Psoas muscle (tissue), 8 donors: ENCODE data around the gene TRAPPC12. TPM values are rescaled to one million over a fixed set of nuclear protein-coding genes. Genes with fewer than 3 reads are reported as not detected.

Experiments
- ATAC-seq, 4 donors: fragments of 200-7000 bp; cut with Tn5 transposase; one replicate each; pipeline ENCODE4 v1.9.1; 2020; ENCODE audit warnings: moderate library complexity in 3 of 4, mild to moderate bottlenecking in 2 of 4
- DNase-seq, 2 donors: peaks; one replicate each; pipeline ENCODE4 v3.0.0-alpha.2; 2020
- H3K27ac ChIP-seq: fragments of 200-600 bp; one replicate; pipeline ENCODE4 v1.8.0; 2022
- H3K27me3 ChIP-seq, 3 donors: fragments of 200-600 bp in 1 of 3; one replicate each; pipeline versions ENCODE4 v1.6.1 to v1.8.0; 2013 to 2022; ENCODE audit warnings: low read length in 2 of 3, mild to moderate bottlenecking in 2 of 3, moderate library complexity in 1 of 3; ENCODE audit not compliant: insufficient read depth in 3 of 3
- H3K36me3 ChIP-seq, 2 donors: fragments of 200-600 bp in 1 of 2; one replicate each; pipeline versions ENCODE4 v1.6.1 to v1.8.0; 2013 to 2022; ENCODE audit warnings: low read depth in 1 of 2, mild to moderate bottlenecking in 1 of 2, moderate library complexity in 1 of 2; ENCODE audit not compliant: insufficient read depth in 1 of 2
- H3K4me1 ChIP-seq: fragments of 200-600 bp; one replicate; pipeline ENCODE4 v1.8.0; 2022
- H3K4me3 ChIP-seq: fragments of 200-600 bp; one replicate; pipeline ENCODE4 v1.8.0; 2022; ENCODE audit warnings: mild to moderate bottlenecking
- H3K9me3 ChIP-seq: fragments of 200-600 bp; one replicate; pipeline ENCODE4 v1.8.0; 2022
- CTCF ChIP-seq: fragments of 200-600 bp; IDR thresholded peaks from one replicate; pipeline ENCODE4 v1.8.0; 2022; ENCODE audit warnings: antibody characterized with exemption
- WGBS, 3 donors: extraction: QIAGEN DNeasy Blood & Tissue Kit; methylation state at CpG; one replicate each; pipeline versions ENCODE4 v1.1.6 to v1.1.7; 2013; 5-methylcytosine and 5-hydroxymethylcytosine counted together
- intact Hi-C, 2 donors: fragments of 100-400 bp; cut with DNase I; formaldehyde crosslinking; loops; one replicate each; pipeline versions ENCODE4 v1.11.0 to v1.14.2; 2022
- polyA plus RNA-seq, 3 donors: library from polyadenylated mRNA; stranded (reverse); fragments of 200-250 nt; gene quantifications; one replicate each; pipeline ENCODE4 v1.2.3, GENCODE V29; 2013
- total RNA-seq, 4 donors: library from RNA; stranded (reverse); fragmentation: NEBNext Ultra II Directional in 2 of 4; extraction: Animal tissue kit (Norgen Biotek cat#: 25700) in 2 of 4; gene quantifications; one replicate each; pipeline versions ENCODE4 v1.2.1 to v1.2.4, GENCODE V29; 2021 to 2023
- donor health status: healthy with polysubstance abuse.
- donor health status: DM: no; HTN: no; CAD: no; lungs with moderate emphysema.
- donor health status: Bipolar disorder and iron deficiency.
- donor health status: healthy.
- donor health status: DM: yes; HTN: yes; CAD: no.
- donor health status: DM: no; HTN: no; CAD: no.
- donor health status: DM: no; HTN: no; CAD: no.
- donor health status: DM: yes; HTN: yes; CAD: no.

The TRAPPC12 gene
- total and polyA plus RNA-seq, 7 donors: 28.7 to 90.3 (median 56.7) TPM

GRCh38 chr2:3430740-3431490 lies 51.4 kb downstream of the TRAPPC12 start:
- peaks cover 2 to 75% of the 10 kb centered on the region in 2 donors for H3K36me3 ChIP-seq
- DNase-seq: no peak
- no peaks in the 10 kb centered on the region for H3K9me3 ChIP-seq
- intact Hi-C loops: no loop called here
- no peaks in the 10 kb centered on the region for H3K4me1 ChIP-seq
- 86 to 89% (median 87%) methylated on average over 20 of the region's 20 CpGs for WGBS, 3 donors
- H3K27me3 ChIP-seq: no peaks in the 10 kb centered on the region
- H3K4me3 ChIP-seq: no peak overlapping the region
- H3K27ac ChIP-seq: no peak overlapping the region
- ATAC-seq: peak in 1 of 4 donors; percentile 19
- no peak for TF ChIP-seq CTCF

DNA sequence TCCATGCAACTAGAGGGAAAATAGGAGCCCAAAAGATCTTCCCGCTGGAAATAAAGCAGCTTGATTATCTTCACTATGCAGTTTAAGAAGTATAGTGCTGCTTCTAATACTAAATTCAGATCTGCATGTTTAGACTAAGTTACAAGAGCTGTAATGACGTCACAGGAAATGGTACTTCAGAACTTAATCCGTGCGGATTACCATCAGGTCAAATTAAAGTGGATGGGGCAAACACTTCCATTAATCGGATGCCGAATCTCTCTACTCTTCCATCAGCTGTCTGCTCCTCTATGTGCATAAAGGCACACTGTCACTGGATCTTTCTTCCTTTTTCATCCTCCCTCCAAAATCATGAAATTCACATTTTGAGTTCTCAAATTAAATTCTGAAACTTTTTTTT lies 52.6 kb downstream of the TRAPPC12 start:
- DNase-seq: no peak
- no peak for ATAC-seq
- TF ChIP-seq CTCF: no peak
- 82 to 89% (median 84%) methylated on average over 6 of the region's 6 CpGs for WGBS, 3 donors
- Histone ChIP-seq H3K4me1 (no peaks in the 10 kb centered on the region), H3K9me3 (no peaks in the 10 kb centered on the region), H3K27ac (no peak overlapping the region), H3K4me3 (no peak overlapping the region), H3K36me3 (peaks cover 2 to 67% of the 10 kb centered on the region in 2 donors), H3K27me3 (no peaks in the 10 kb centered on the region)
- intact Hi-C loops: no loop called here

DNA sequence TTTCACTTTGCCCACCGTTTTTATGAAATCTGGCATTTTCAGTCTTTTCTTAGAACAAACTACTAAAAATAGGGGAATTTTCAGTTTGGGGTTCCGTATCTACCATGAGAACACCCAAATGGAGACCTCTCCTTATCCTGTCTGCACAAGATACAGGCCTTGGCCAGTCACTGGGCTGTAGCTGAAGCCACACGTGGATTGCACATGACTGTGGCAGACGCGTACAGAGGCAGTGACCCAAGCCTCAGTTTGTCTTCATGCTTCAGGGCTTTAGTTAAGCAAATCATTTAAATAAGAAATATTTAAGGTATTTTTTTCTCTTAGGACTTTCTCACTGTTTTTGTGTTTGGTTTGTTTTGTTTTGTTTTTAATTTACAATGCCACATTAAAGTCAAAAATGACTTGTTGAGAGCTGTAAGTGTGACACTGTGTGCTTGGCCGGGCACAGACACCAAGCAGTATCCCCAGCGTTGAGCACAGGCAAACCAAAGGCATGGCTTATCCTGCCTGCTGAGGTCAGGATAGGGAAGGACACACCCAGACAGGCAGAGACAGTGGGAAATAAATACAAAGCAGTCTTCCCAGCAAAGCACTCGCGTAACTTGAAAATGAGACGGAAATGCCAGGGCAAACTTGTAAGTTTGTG lies 53.3 kb downstream of the TRAPPC12 start:
- H3K4me1 ChIP-seq: no peaks in the 10 kb centered on the region
- peaks cover 0 to 62% of the 10 kb centered on the region in 2 donors for H3K36me3 ChIP-seq
- no peak for TF ChIP-seq CTCF
- no peaks in the 10 kb centered on the region for H3K9me3 ChIP-seq
- ATAC-seq: no peak
- WGBS, 3 donors: 86 to 87% (median 87%) methylated on average over 10 of the region's 10 CpGs
- intact Hi-C loops: no loop called here
- DNase-seq: no peak
- H3K27me3 ChIP-seq: no peaks in the 10 kb centered on the region
- H3K4me3 ChIP-seq: no peak overlapping the region
- H3K27ac ChIP-seq: no peak overlapping the region

DNA sequence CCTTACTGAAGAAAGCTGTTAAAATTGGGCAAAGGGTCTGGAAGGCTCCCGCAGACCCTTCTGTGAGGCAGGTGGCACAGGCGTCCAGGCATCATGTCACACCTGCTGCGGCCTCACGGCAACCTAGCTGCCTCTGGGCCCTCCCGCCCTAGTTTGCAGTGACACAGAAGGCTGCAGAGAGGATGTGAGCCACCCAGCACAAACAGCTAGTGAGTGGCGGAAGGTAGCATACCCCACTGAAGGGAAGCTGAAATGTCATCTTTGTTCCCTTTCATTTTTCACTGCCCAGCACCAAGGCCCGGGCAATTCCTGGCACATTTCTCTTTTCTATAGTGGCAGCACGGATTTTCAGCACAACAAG lies 53.8 kb downstream of the TRAPPC12 start:
- H3K36me3 ChIP-seq: peaks cover 0 to 59% of the 10 kb centered on the region in 2 donors
- intact Hi-C loops: no loop called here

More for the DNA sequence above, 53.8 kb downstream of the TRAPPC12 start:
- ATAC-seq (no peak), DNase-seq (no peak)
- no peaks in the 10 kb centered on the region for H3K4me1 ChIP-seq
- 80 to 92% (median 89%) methylated on average over 8 of the region's 8 CpGs for WGBS, 3 donors
- H3K27me3 ChIP-seq: no peaks in the 10 kb centered on the region
- H3K4me3 ChIP-seq: no peak overlapping the region
- TF ChIP-seq CTCF: no peak
- H3K27ac ChIP-seq: no peak overlapping the region
- H3K9me3 ChIP-seq: no peaks in the 10 kb centered on the region
